Activated CD4-positive, CD25-positive, alpha-beta regulatory T cell treated with anti-CD3 and anti-CD28 coated beads, Interleukin-2, amount 50 U/mL, for 16 hours (primary cell): ENCODE results near the gene IL16.
"Not testable (repeated sequence)": the region's sequence is repeated elsewhere in the genome, so short reads cannot be mapped to it uniquely, and the experiment has no call there.

Experiments used
- DNase-seq: peaks from one replicate; pipeline ENCODE4 v3.0.0-alpha.2; 2020; ENCODE audit warnings: low read depth, low spot score

Gene IL16

GRCh38 chr15:81311752-81312464, 115.2 kb downstream of the IL16 start:
- no peak for DNase-seq

GRCh38 chr15:81312790-81313543, 116.3 kb downstream of the IL16 start:
- no peak for DNase-seq

- DNase-seq = no peak
Measured at GRCh38 chr15:81313686-81314085, 117.0 kb downstream of the IL16 start.

- no peak for DNase-seq
Measured at GRCh38 chr15:81314378-81314777, 117.7 kb downstream of the IL16 start.

GRCh38 chr15:81315452-81316175, 118.9 kb downstream of the IL16 start:
- no peak for DNase-seq

- DNase-seq = no peak
Measured at GRCh38 chr15:81316267-81316666, 119.6 kb downstream of the IL16 start.

GRCh38 chr15:81317642-81318017, 121.0 kb downstream of the IL16 start:
- no peak for DNase-seq

GRCh38 chr15:81321667-81322066, 125.0 kb downstream of the IL16 start:
- DNase-seq = no peak

GRCh38 chr15:81322676-81323253, 126.1 kb downstream of the IL16 start:
- DNase-seq = no peak

GRCh38 chr15:81323559-81323943, 126.9 kb downstream of the IL16 start:
- DNase-seq = no peak

GRCh38 chr15:81323944-81324881, 127.5 kb downstream of the IL16 start, which contains the start of gene STARD5:
Gene STARD5 (minus strand): TSS chr15:81324141. CDS start chr15:81324099, 42 bp downstream.
- DNase-seq = peak; percentile 90

- no peak for DNase-seq
Measured at GRCh38 chr15:81326466-81327212, 130.0 kb downstream of the IL16 start.

GRCh38 chr15:81327516-81327915, 130.8 kb downstream of the IL16 start:
- DNase-seq = no peak

- no peak for DNase-seq
Measured at GRCh38 chr15:81329446-81329845, 132.8 kb downstream of the IL16 start.

- DNase-seq = no peak
Measured at GRCh38 chr15:81330366-81331090, 133.8 kb downstream of the IL16 start.

- not testable (repeated sequence) for DNase-seq
Measured at GRCh38 chr15:81331141-81331540, 134.5 kb downstream of the IL16 start.

GRCh38 chr15:81331600-81331999, 134.9 kb downstream of the IL16 start:
- DNase-seq = no peak

- no peak for DNase-seq
Measured at GRCh38 chr15:81332326-81332725, 135.6 kb downstream of the IL16 start.

- no peak for DNase-seq
Measured at GRCh38 chr15:81333363-81333762, 136.7 kb downstream of the IL16 start.
